Measurements from ENCODE around the gene TNFSF18.
"Not testable (repeated sequence)": the region's sequence is repeated elsewhere in the genome, so short reads cannot be mapped to it uniquely, and the experiment has no call there.

TNFSF18 gene, protein sequence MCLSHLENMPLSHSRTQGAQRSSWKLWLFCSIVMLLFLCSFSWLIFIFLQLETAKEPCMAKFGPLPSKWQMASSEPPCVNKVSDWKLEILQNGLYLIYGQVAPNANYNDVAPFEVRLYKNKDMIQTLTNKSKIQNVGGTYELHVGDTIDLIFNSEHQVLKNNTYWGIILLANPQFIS

DNA sequence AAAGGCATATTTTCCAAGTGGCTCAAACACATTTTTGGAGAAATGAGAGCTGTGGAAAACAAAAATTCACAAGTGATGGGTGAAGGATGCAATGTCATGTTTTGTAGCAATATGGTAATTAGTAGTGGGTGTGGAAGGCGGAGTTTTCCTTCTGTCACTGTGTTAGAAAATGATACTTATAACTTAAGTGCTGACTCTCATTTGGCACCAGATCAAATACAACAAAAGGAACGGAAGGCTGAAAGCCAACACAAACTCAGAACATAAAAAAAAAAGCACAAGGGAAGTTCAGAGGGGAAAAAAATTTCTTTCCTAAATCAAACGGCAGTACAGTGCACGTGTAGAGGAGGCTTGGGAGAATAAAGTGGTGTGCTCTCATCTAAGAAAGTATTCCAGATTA lies at the start of gene TNFSF18:
Gene TNFSF18, minus strand, starts transcription at position 77 of the 400 bp plus-strand sequence. Its CDS starts 45 bp downstream, at position 32.
- DNase-seq, result no peak

DNA sequence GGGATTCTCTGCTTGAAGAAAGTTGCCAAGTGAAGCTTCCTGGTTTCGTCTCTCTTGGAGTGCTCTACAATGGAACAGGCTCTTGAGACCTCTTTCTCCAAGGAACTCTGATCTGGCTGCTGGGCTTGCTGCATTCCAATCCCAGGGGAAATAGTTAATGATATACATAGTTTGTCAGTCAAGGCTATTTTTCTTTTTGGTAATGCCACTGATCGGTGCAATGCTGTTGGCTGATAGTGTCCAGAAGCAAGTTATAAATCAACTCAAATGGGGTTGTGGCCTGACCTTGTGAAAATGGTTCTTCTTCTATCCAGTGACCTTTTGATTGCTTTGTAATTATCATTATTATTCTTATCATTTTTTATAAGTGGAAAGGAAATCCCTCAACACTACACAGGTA lies 48.4 kb upstream of the TNFSF18 start:
- DNase-seq, result no peak

DNA sequence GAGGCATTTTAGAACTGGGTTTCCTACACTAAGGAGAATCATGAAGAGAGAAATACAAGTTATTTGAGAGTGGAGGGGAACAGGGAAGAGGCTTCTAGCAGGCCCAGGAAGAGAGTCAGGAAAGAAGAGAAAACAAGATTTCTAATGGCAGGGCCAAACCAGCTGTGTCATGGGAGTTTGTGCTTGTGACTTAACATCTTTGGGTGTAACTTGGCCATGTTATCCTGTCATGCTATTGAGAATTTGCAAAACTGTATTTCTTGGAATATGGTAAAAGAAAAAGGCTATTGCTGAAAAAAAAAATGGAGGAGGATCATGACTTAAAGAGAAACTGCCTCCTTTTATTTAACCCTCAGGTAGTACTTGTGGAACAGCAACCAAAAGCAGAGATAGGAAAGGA lies 47.4 kb upstream of the TNFSF18 start:
- DNase-seq, result no peak

DNA sequence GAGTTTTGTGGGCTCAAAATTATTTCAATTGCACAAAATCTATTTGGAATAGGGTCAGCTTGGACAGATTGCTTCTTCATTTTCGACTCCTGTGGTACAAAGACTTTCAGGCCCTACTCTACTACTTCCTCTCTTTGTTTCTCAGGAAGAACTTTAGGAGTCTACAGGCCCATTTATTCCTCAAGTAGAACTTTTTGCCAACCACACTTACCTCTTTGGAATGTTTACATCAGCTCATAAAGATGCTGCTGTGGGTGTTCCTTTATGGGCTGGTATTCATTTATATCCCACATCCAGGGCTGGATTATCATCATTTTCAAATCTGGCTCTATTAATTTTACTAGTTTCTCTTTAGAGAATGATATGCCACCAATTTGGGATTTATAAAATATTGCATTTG lies 46.3 kb upstream of the TNFSF18 start:
- no peak for DNase-seq

DNA sequence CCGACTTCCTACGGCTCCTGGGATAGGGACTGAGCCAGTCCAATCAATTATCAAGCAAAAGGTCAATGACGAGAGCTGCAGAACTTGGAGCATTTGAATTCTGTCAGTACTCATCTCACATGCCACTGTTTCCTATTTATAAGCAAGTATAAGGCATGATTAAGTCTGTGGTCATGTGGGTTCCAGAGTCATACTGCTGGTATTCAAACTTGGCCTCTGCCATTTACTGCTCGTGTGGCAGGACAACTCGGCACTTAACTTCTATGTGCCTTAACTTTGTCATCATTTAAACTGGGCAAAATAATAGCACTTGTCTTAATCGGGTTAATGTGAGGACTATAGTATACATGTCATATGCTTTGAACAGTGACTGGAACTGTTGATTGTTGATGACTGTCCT lies 44.9 kb upstream of the TNFSF18 start:
- no peak for DNase-seq

DNA sequence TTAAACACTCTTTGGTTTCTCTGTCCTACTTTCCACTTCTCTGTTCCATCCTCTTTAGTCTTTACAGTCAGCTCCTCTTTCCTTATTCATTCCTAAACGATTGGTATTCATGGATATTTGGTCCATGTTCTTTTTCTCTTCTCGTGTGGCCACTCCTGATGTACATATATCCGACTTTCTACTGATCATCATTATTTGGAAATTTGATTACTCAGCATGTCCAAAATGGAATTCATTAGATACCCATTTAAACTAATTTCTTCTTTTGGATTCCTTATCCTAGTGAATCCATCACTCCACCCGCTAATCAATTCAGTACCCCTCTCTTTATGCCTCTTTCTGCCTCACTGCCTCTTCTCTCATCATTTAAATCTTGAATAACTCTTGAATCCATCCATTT lies 43.8 kb upstream of the TNFSF18 start:
- no peak for DNase-seq

DNA sequence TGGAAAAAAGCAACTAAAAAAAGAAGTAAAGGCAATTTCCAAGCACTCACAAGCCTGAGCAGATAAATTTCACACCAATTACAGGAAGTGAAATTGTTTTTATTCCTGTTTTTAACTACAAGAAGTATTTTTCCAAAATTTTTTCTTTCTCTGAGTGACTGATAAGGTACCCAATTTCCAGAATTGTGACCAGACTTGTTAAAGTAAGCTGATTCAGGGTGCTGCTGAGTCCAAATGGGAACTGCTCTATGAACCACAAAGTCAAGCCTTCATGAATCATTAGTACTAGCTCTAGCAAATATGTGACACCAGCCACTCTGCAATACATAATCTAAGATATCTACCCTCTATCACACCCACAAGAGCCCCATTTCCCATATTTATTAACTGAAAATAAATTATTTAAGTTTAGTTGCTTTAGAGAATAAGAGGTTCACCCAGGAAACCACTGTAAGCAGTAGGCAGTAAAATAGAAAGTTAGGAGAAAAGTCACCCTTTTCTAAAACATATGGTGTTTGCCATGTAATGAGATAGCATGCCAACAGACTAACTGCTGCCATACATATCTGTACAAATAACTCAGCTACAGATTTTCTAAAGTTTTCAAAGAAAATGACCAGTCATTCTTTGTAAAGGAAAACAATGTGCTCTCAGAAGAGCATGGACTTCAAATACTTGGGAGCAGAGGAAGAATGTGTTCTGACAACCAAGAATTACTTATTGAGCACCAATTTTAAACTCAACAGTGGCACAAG lies 43.1 kb upstream of the TNFSF18 start:
- no peak for DNase-seq

DNA sequence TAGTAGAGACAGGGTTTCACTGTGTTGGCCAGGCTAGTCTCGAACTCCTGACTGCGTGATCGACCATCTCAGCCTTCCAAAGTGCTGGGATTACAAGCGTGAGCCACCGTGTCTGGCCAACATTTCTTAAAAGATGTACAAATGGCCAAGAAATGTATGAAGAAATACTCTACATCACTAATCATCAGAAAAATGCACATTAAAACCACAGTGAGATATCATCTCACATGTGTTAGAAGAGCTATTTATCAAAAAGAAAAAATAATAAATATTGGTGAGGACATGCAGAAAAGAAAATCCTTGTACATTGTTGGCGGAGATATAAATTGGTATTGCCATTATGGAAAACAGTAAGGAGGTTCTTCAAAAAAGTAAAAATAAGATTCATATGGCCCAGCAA lies 33.6 kb upstream of the TNFSF18 start:
- no peak for DNase-seq

DNA sequence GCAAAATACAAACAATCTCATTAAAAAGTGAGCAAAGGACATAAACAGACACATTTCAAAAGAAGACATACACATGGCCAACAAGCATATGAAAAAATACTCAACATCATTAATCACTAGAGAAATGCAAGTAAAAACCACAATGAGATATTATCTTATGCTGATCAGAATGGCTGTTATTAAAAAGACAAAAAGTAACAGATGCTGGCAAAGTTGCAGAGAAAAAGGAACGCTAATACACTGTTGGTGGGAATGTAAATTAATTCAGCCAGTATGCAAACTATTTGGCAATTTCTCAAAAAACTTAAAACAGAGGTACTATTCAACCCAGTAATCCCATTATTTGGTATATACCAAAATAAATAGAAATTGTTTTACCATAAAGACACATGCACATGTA lies 32.2 kb upstream of the TNFSF18 start:
- DNase-seq, result no peak

DNA sequence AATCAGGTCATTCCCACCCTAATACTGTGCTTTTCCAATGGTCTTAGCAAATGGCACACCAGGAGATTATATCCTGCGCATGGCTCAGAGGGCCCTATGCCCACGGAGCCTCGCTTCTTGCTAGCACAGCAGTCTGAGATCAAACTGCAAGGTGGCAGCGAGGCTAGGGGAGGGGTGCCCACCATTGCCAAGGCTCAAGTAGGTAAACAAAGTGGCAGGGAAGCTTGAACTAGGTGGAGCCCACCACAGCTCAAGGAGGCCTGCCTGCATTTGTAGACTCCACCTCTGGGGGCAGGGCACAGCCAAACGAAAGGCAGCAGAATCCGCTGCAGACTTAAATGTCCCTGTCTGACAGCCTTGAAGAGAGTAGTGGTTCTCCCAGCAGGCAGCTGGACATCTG lies 23.5 kb upstream of the TNFSF18 start:
- not testable (repeated sequence) for DNase-seq

DNA sequence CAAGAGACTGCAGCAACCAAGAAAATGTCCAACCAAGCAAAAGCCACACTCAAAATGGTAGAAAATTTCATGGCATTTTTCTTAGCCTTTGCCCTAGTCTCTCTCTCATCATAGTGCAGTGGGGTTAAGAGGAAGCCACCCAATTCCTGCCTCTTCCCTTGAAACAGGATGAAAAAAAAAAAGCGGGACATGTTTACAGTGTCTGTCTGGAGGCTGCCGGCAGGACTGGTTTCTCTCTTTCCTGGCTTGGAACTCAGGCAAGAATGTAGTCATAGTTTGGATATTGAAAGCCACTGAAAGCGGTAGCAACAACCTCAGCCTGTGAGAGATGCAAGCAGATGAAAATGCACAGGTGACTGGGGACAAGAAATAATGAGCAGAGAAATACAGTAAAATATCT lies 13.3 kb upstream of the TNFSF18 start:
- DNase-seq, result no peak

DNA sequence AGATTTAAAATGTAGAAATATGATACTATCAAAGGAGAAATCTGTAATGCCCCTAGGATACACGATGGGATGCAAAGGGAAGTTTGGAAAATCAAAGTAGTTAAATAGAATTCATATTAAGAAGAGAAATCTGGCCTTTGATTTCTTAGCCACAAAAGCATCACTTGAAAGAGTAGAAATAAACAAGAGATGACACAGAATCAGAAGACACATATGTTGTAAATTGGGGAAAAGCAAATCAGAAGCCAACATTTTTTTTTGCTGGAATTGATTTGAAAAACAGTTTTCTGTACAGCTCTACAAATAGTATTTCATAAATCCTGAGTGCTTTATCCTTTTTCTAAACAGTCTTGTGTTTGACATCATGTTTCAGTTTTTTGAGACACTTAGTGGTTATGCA lies 12.4 kb upstream of the TNFSF18 start:
- DNase-seq, result no peak

DNA sequence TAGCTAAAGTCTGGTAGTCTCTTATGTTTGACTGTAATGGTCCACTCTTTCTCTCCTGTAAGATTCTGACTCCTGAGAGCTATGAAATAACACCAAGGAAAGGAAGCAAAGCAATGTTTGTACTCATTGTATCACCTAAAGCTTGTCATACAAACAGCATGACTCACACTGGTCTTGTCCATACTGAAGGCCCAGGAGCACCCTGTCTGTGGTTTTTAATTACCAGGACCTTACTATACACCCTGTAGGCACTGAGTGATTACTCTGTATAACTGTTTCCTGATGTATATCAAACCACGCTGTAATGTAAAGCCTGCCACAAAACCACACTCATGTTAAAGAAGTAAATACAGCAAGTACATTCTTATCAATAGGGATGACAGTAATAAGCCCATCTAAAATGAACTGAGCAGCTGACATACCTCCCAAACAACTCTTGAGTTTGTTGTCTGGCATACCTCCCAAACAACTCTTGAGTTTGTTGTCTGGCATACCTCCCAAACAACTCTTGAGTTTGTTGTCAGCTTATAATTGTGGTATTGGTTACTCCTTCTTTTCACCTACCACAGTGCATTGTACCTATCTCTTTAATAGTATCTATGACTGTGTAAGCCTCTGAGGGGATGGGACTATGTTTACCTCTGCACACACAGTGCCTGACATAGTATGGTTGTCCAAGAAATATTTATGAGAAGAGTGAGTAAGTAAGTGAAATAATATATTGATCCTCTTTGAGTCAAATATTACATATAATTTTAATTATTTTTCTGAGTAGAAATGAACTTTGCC lies 11.6 kb upstream of the TNFSF18 start:
- DNase-seq, result no peak

DNA sequence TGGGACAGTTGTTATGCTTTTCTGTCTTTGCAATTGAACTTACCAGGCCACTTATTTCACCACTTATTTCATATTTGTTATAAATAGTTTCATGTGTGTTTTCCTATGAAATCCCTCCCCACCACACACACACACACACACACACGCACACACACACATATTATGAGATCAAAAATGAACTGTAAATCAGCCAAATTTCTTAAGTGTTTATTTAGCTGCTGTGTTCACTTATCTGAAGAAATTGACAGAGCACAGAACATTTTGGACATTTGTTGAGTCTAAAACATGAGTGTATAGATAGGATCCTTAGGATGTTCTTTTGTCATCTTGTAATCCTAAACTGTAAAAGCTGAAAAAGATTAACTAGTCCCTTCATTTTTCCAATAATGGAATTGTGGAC lies 7.8 kb upstream of the TNFSF18 start:
- DNase-seq, result no peak

DNA sequence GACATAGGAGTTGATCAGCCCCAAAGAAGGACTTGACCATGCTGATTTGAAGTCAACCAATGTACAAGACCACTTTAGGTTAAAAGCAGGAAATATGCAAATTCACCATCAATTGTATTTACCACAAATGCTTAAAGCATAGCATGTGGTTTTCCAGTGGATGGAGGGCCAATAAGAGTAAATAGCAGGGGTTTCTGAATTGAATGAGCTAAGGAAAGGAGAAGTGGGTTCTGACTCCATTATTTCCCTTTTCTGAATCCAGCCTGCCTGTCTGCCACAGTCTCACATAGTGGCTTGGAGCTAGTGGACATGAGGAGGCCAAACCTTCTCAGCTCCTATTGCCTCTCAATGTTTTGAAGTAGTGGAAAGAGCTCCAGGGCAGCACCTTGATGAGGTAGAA lies 7.2 kb upstream of the TNFSF18 start:
- no peak for DNase-seq

DNA sequence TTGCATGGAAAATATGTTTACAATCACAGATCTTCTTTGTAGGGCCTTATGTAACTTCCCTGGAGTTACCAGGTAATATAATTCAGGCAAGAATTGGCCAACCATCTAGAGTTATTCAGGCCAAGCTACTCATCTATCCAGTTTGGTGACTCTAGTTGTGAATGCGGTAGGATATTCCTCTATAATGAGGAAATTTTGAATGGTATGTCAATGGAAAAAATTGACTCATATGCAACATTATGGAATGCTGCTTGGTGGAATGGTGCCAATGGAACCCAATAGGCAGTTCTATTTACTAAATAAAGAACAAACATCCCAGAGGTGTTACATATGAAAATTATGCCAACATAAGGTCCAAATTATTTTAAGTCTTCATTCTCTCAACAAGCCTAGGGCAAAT lies 5.6 kb upstream of the TNFSF18 start:
- no peak for DNase-seq

DNA sequence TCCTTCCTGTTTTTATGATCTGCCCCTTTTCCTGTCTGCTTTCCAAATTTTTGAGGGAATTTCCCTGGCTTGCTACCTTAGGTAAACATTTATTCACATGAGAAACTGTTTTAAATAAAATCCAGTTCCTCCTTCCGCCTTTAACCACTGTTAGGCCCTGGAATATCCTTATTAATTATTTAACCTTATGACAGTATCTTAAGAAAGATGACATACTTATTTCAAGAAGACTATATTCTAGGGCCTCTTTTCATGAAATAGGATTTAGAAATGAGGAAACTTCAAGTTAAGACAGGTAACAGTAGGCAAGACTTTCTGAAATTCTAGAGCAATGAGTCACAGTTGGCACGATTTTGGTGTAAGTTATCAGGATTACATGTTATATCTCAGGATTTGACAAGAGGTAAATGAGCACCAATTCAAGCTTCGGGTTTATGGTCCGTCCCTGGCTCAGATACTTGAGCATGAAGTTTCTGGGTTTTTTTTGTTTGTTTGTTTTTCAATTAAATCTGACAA lies 2.0 kb upstream of the TNFSF18 start:
- DNase-seq, result no peak

DNA sequence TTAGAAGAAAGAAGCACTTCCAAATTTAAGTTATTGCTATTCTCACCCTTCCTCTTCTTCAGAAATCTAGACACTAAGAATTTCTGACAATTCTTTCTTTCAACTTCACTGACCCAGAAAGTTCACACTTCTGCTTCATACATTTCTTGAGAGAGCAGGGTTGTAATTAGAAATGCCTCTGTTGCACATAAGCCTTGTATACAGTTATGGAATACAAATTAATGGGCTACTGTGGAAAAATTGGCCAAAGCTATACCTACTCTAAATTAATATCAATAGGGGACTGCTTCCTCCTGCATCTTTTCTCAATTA lies 1.5 kb downstream of the TNFSF18 start:
- no peak for DNase-seq

DNA sequence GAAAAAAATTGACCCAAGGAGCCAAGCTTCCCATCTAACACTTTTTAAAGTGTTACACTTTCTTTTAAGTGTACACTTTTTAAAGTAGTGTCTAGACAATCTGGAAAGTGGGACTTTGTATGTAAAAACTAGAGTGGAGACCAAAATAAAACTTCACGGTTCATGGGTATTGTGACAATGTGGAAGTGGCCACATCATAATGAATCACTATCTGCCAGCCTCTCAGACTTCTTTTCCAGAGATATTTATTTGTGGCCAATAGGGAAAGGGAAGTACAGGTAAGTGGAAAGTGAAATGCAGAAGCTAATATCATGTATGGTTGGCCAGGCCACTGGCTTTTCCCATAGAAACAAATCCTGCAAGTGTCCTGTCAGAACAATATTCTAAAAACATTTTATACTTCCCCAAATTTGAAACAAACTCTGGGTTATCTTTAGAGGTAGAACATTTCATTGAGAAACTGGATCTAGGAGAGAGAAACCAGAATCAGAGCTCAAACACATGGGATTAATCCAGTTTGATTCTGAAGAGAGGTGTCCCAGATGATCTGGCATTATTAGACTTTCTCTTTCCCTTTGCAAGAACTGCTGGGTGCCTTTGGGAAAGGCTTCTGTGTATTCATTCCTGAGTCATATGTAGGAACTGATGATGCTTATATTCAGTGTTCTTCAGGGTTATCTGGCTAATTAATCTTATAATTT lies 2.0 kb downstream of the TNFSF18 start:
- no peak for DNase-seq

DNA sequence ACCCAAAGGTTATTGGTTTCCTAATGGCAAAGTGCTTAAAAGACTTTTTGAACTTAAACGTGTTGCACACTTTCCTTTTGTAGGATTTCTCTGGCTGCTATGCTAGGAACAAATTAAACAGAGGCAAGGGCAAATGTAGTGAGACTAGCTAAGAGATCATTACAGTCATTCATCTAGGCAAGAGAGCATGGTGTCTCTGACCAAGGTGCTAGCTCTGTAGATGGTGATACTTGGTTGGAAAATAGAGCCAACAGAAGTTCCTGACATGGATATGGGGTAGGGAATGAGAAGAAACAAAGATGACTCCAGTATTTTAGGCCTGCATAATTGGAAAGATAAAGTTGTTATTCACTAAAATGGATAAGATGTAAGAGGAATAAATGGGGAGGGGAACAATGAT lies 6.1 kb downstream of the TNFSF18 start:
- DNase-seq, result no peak

DNA sequence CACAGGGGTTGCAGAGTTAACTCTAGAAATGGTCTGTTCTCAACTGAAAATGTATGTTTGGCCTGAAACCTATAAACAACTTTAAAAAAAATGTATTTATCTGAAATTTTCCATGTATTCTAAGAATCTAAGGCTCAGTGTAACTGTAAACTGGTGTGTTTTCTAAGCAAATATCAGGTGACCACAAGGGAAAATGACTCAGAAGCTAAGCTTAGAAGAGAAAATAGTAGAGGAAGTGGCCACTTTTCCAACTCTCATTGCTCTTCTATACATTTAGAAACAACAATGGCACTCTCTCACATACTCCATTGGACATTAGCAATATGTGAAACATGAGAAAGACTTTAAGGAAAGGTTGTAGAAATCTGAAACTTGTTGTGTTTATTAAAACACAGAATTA lies 7.5 kb downstream of the TNFSF18 start:
- no peak for DNase-seq

DNA sequence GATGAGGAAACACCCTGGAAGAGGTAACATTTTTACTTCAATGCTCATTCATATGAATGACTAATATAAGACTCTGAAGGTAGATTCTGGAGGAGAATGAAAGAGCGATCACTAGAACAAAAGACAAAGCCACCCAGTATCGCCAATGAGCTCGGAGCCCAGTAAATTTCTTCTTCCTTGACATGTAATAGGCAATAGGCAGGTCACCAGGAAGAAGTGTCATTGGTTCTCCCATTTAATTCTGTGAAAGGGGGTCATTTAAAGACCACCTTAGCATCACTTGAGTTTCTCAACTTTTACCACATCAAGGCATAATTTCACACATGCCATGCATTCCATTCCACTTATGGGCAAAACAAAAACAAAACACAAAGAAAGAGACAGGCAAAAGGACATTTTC lies 7.9 kb downstream of the TNFSF18 start:
- no peak for DNase-seq

DNA sequence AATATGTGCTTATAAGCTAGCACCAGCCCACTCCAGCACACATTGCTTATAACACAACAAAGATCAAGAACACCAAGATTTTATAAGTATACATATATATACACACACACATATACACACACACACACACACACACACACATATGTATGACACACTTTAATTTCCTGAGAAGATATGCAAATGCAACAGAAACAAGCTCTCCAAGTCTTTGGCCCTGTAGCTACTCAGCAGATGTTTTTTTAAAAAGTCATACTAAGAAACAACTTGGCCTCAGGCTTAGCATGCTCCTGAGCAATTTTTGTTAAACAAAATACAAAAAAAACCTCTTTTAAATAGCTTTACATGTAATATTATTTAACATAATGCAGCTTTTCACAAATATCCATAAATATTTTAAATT lies 11.1 kb downstream of the TNFSF18 start:
- DNase-seq, result no peak

Measured in GF-D8 (cell line).